K562 (cell line): ENCODE results near the gene ABITRAM. TPM values are rescaled to one million over a fixed set of nuclear protein-coding genes. Genes with fewer than 3 reads are reported as not detected.
A peak's percentile ranks its signal among the peaks of the same experiment; 100 is the strongest.

Source experiments
- BACH1 ChIP-seq: fragments of 200-800 bp; sonication (Bioruptor generic); IDR thresholded peaks from 2 replicates; pipeline ENCODE4 v1.6.1; 2016; ENCODE audit warnings: missing genetic modification characterization, missing compliant biosample characterization
- CBFA2T2 ChIP-seq: fragments of 450-650 bp; conservative IDR thresholded peaks from 2 replicates; pipeline ENCODE4 v1.6.1; 2017; ENCODE audit warnings: mild to moderate bottlenecking
- FOXK2 ChIP-seq, 2 experiments: fragments of 450-650 bp; IDR thresholded peaks in 1 of 2; conservative IDR thresholded peaks in 1 of 2; 2 replicates each; pipeline ENCODE4 v1.6.1; 2016; ENCODE audit warnings: low read depth in 2 of 2, mild to moderate bottlenecking in 1 of 2
- GATA2 ChIP-seq: sonication (generic); formaldehyde crosslinking; IDR thresholded peaks from 2 replicates; pipeline ENCODE4 v1.4.0; 2020; ENCODE audit warnings: mild to moderate bottlenecking, missing genetic modification reagents
- HLTF ChIP-seq: fragments of 450-650 bp; IDR thresholded peaks from 2 replicates; pipeline ENCODE4 v1.6.1; 2016
- MYC ChIP-seq, 2 experiments: fragments of 250-450 bp in 1 of 2; sonication (Bioruptor Pico) in 1 of 2; IDR thresholded peaks; 2 replicates each; pipeline versions ENCODE4 v1.5.1 to v1.6.1; 2012 to 2021; ENCODE audit warnings: low read depth in 2 of 2, borderline replicate concordance in 1 of 2, improper control_type of control experiment in 1 of 2, low read length in 1 of 2, mild to moderate bottlenecking in 1 of 2, moderate library complexity in 1 of 2
- NFIC ChIP-seq: fragments of 450-650 bp; IDR thresholded peaks from 2 replicates; pipeline ENCODE4 v1.6.1; 2017; ENCODE audit warnings: mild to moderate bottlenecking, inconsistent platforms
- SIX5 ChIP-seq, 2 experiments: IDR thresholded peaks; 2 replicates each; pipeline ENCODE4 v1.6.1; 2011; ENCODE audit warnings: low read length in 2 of 2, borderline replicate concordance in 1 of 2, low read depth in 1 of 2, mild to moderate bottlenecking in 1 of 2, moderate library complexity in 1 of 2; ENCODE audit not compliant: insufficient read depth in 1 of 2
- SRF ChIP-seq, 2 experiments: fragments of 250-450, 450-650 bp in 1 of 2; sonication (Bioruptor Pico) in 1 of 2; sonication (generic) in 1 of 2; formaldehyde crosslinking; IDR thresholded peaks; 2 replicates each; pipeline versions ENCODE4 v1.5.0 to v1.5.1; 2020 to 2022; ENCODE audit warnings: mild to moderate bottlenecking in 1 of 2, missing genetic modification reagents in 1 of 2
- TFAM ChIP-seq: fragments of 250-450 bp; sonication (Bioruptor Pico); conservative IDR thresholded peaks from 2 replicates; pipeline ENCODE4 v1.5.0; 2021; ENCODE audit warnings: mild to moderate bottlenecking, moderate library complexity
- polyA plus RNA-seq, 8 experiments: library from polyadenylated mRNA; depleted of rRNA in 4 of 8; stranded (reverse) in 5 of 8; unstranded in 3 of 8; fragments of >200 nt; fragmentation: Nextera tagmentation in 2 of 8; fragmentation: Illumina TruSeq in 1 of 8; extraction: Ambion mirVana in 2 of 8; extraction: Trizol in 1 of 8; gene quantifications; 2 replicates each; pipeline versions ENCODE4 v1.2.1 to v1.2.3, GENCODE V29; 2011 to 2014; ENCODE audit warnings: inconsistent platforms in 1 of 8, missing spikeins in 1 of 8
- total RNA-seq, 7 experiments: library from RNA; depleted of rRNA in 6 of 7; stranded (reverse); fragments of >200 nt in 6 of 7; fragmentation: Illumina TruSeq in 2 of 7; extraction: Trizol in 2 of 7; gene quantifications; 2 replicates each; pipeline versions ENCODE4 v1.2.1 to v1.2.3, GENCODE V29; 2011 to 2021; ENCODE audit warnings: low replicate concordance in 1 of 7
- TF ChIP-seq, protein P1 (sequence below), 2 experiments: fragments of 450-650 bp; IDR thresholded peaks; 2 replicates each; pipeline ENCODE4 v1.6.1; 2016; ENCODE audit warnings: mild to moderate bottlenecking in 2 of 2, borderline replicate concordance in 1 of 2, low read depth in 1 of 2, moderate library complexity in 1 of 2
- TF ChIP-seq, protein P2 (sequence below), 2 experiments: fragments of 450-650 bp; conservative IDR thresholded peaks; 2 replicates each; pipeline ENCODE4 v1.6.1; 2017; ENCODE audit warnings: mild to moderate bottlenecking in 2 of 2, moderate library complexity in 2 of 2
- TF ChIP-seq, protein P3 (sequence below): sonication (generic); IDR thresholded peaks from 2 replicates; pipeline ENCODE4 v1.6.1; 2016

The ABITRAM gene
- total and polyA plus RNA-seq, 9 of the 15 experiments (the other 6 are each of a cell fraction or from before 2014, with no cell fraction given) = 8.9 to 47.6 (median 28.4) TPM

DNA sequence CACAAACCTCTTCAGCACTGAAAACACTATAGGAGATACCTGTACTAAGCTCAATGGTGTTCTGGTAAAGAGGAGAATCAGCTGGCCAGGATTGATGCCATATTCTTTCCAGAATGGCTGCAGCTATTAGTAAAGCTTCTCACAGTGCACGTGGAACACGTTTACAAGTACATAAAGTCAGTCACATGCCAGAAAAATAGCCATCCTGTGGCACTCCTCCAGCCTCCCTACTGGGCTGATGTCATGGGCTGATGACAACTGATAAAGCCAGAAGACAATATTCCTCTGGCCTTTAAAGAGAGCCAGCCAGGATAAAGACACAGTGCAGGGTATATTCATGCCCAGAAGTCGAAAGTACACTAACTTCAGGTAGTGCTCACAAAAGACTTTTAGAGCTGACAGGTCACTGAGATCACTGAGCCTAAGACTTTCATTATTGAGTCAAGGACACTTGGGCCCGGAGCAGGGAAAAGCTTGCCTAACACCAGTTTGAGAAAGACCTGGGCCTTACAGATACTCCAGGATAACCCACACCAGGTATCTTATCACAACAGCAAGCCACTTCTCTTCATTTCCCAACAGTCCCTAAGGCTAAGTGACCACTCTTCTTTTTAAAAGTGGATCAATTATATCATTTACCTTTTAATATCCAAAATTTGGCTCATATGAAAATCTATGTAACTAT lies 29.4 kb downstream of the ABITRAM start (continued):
- TF ChIP-seq SRF (CRISPR knock-in tag; IDR thresholded peaks at IDR 0.05) = 0 out of 4 replicates have a peak, but pooled peaks of 1 of the 2 experiments have one; percentile 54
- 0 out of 2 replicates have a peak, but pooled peaks have one; percentile 29 for TF ChIP-seq BACH1
- TF ChIP-seq, protein P1, sequence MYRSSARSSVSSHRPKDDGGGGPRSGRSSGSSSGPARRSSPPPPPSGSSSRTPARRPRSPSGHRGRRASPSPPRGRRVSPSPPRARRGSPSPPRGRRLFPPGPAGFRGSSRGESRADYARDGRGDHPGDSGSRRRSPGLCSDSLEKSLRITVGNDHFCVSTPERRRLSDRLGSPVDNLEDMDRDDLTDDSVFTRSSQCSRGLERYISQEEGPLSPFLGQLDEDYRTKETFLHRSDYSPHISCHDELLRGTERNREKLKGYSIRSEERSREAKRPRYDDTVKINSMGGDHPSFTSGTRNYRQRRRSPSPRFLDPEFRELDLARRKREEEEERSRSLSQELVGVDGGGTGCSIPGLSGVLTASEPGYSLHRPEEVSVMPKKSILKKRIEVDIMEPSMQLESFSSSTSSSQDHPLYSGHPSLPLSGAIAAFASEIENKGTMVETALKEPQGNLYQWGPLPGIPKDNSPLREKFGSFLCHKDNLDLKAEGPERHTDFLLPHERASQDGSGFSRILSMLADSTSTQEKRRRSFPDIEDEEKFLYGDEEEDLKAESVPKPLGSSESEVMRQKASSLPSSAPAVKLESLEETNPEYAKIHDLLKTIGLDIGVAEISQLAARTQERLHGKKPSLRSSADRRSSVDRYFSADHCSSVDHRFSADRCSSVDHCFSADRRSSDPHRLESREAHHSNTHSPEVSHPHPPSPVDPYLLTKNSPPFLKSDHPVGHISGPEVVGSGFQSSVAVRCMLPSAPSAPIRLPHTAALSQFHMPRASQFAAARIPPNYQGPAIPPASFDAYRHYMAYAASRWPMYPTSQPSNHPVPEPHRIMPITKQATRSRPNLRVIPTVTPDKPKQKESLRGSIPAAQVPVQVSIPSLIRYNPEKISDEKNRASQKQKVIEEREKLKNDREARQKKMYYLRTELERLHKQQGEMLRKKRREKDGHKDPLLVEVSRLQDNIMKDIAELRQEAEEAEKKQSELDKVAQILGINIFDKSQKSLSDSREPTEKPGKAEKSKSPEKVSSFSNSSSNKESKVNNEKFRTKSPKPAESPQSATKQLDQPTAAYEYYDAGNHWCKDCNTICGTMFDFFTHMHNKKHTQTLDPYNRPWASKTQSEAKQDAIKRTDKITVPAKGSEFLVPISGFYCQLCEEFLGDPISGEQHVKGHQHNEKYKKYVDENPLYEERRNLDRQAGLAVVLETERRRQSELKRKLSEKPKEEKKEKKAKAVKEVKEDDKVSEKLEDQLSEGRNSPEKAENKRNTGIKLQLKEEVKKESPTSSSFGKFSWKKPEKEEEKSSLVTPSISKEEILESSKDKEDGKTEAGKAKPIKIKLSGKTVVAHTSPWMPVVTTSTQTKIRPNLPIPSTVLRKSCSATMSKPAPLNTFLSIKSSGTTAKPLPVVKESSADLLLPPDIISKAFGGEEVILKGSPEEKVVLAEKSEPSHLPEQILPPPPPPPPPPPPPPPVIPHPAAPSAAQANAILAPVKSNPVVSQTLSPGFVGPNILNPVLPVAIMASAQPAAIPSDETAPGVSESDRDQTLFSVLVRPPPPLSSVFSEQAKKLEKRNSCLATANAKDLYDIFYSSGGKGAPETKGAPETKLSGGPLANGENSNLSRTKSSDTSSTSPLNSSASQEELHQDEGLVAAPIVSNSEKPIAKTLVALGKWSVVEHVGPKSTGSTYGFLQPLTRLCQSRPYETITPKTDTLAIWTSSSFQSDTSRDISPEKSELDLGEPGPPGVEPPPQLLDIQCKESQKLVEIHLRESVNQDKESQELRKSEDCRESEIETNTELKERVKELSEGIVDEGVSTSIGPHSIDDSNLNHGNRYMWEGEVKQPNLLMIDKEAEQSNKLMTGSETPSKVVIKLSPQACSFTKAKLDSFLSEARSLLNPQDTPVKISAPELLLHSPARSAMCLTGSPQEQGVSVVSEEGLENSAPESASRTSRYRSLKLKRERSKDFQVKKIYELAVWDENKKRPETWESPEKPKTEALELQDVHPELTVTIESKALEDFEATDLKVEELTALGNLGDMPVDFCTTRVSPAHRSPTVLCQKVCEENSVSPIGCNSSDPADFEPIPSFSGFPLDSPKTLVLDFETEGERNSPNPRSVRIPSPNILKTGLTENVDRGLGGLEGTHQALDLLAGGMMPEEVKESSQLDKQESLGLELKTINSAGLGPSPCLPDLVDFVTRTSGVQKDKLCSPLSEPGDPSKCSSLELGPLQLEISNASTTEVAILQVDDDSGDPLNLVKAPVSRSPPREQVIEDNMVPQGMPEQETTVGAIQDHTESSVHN (IDR thresholded peaks at IDR 0.05; ENCODE audit: borderline replicate concordance in 1 of 2, low read depth in 1 of 2) = peak in 1 of 2 experiments; percentile 41; a peak in 1 of 4 replicates
- no peak for TF ChIP-seq TFAM (CRISPR knock-in tag)
- TF ChIP-seq, protein P2, sequence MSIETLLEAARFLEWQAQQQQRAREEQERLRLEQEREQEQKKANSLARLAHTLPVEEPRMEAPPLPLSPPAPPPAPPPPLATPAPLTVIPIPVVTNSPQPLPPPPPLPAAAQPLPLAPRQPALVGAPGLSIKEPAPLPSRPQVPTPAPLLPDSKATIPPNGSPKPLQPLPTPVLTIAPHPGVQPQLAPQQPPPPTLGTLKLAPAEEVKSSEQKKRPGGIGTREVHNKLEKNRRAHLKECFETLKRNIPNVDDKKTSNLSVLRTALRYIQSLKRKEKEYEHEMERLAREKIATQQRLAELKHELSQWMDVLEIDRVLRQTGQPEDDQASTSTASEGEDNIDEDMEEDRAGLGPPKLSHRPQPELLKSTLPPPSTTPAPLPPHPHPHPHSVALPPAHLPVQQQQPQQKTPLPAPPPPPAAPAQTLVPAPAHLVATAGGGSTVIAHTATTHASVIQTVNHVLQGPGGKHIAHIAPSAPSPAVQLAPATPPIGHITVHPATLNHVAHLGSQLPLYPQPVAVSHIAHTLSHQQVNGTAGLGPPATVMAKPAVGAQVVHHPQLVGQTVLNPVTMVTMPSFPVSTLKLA (conservative IDR thresholded peaks at IDR 0.05) = peak; percentile 90 to 92
- TF ChIP-seq SIX5 (IDR thresholded peaks at IDR 0.05; ENCODE audit: borderline replicate concordance in 1 of 2, insufficient read depth in 1 of 2, low read depth in 1 of 2, low read length in 2 of 2) = no peak
- TF ChIP-seq HLTF = no peak
- peak; percentile 81 to 84; a peak in 3 of 4 replicates for TF ChIP-seq FOXK2 (conservative IDR thresholded peaks at IDR 0.05 in 1 of 2, IDR thresholded peaks at IDR 0.05 in 1 of 2; ENCODE audit: low read depth in 2 of 2)
- TF ChIP-seq NFIC = peak; percentile 57
- TF ChIP-seq, protein P3, sequence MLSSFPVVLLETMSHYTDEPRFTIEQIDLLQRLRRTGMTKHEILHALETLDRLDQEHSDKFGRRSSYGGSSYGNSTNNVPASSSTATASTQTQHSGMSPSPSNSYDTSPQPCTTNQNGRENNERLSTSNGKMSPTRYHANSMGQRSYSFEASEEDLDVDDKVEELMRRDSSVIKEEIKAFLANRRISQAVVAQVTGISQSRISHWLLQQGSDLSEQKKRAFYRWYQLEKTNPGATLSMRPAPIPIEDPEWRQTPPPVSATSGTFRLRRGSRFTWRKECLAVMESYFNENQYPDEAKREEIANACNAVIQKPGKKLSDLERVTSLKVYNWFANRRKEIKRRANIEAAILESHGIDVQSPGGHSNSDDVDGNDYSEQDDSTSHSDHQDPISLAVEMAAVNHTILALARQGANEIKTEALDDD = no peak
- TF ChIP-seq CBFA2T2 = peak; percentile 60
- peak; percentile 23; the same call in 1 of the 2 replicates for TF ChIP-seq GATA2 (CRISPR knock-in tag)
- peak; percentile 85 for TF ChIP-seq MYC (IDR thresholded peaks at IDR 0.05; ENCODE audit: low read depth, low read length)
- TF ChIP-seq MYC (CRISPR knock-in tag; IDR thresholded peaks at IDR 0.05; ENCODE audit: borderline replicate concordance, low read depth) = no peak
